Measurements from ENCODE around the gene NEK4. TPM values are rescaled to one million over a fixed set of nuclear protein-coding genes. Genes with fewer than 3 reads are reported as not detected.

The NEK4 gene
- total and polyA plus RNA-seq, 2 of the 13 experiments (the other 11 are each of a cell fraction or from before 2014, with no cell fraction given) = 16.5 to 38.0 TPM

- TF ChIP-seq ZNF589 (CRISPR knock-in tag; conservative IDR thresholded peaks at IDR 0.05) (0 out of 2 replicates have a peak, but pooled peaks have one; percentile 27), ZMYM2 (CRISPR knock-in tag; IDR thresholded peaks at IDR 0.05) (no peak), ZNF749 (CRISPR knock-in tag; IDR thresholded peaks at IDR 0.05; ENCODE audit: borderline replicate concordance) (no peak), ETS1 (CRISPR knock-in tag; IDR thresholded peaks at IDR 0.05) (no peak), RBAK (CRISPR knock-in tag; IDR thresholded peaks at IDR 0.05) (no peak), DNMT3B (CRISPR knock-in tag; conservative IDR thresholded peaks at IDR 0.05) (no peak), SATB2 (CRISPR knock-in tag; IDR thresholded peaks at IDR 0.05) (no peak), CAMTA2 (CRISPR knock-in tag; IDR thresholded peaks at IDR 0.05; ENCODE audit: borderline replicate concordance) (no peak), ZNF18 (CRISPR knock-in tag; IDR thresholded peaks at IDR 0.05; ENCODE audit: insufficient replicate concordance) (no peak), FOXC1 (CRISPR knock-in tag; IDR thresholded peaks at IDR 0.05; ENCODE audit: borderline replicate concordance) (no peak), ZNF484 (CRISPR knock-in tag; IDR thresholded peaks at IDR 0.05; ENCODE audit: borderline replicate concordance, low read depth) (no peak), PBX3 (CRISPR knock-in tag; IDR thresholded peaks at IDR 0.05; ENCODE audit: borderline replicate concordance) (no peak), AHR (CRISPR knock-in tag; IDR thresholded peaks at IDR 0.05) (no peak), ZNF24 (IDR thresholded peaks at IDR 0.05) (no peak), ZNF615 (CRISPR knock-in tag; IDR thresholded peaks at IDR 0.05; ENCODE audit: borderline replicate concordance) (no peak), KDM6A (CRISPR knock-in tag; IDR thresholded peaks at IDR 0.05; ENCODE audit: low read depth) (peak; percentile 71), KAT7 (CRISPR knock-in tag; IDR thresholded peaks at IDR 0.05; ENCODE audit: borderline replicate concordance) (no peak), STAT6 (CRISPR knock-in tag; IDR thresholded peaks at IDR 0.05; ENCODE audit: borderline replicate concordance) (no peak), WIZ (CRISPR knock-in tag; IDR thresholded peaks at IDR 0.05) (no peak), MXD1 (CRISPR knock-in tag; IDR thresholded peaks at IDR 0.05) (no peak)
Observed at GRCh38 chr3:52682016-52682415, 88.7 kb downstream of the NEK4 start (continued).

All from HepG2 (cell line).